ENCODE results near the gene GLIS1. TPM values are rescaled to one million over a fixed set of nuclear protein-coding genes. Genes with fewer than 3 reads are reported as not detected.

GLIS1 gene
- polyA plus RNA-seq, 3 donors = not detected

DNA sequence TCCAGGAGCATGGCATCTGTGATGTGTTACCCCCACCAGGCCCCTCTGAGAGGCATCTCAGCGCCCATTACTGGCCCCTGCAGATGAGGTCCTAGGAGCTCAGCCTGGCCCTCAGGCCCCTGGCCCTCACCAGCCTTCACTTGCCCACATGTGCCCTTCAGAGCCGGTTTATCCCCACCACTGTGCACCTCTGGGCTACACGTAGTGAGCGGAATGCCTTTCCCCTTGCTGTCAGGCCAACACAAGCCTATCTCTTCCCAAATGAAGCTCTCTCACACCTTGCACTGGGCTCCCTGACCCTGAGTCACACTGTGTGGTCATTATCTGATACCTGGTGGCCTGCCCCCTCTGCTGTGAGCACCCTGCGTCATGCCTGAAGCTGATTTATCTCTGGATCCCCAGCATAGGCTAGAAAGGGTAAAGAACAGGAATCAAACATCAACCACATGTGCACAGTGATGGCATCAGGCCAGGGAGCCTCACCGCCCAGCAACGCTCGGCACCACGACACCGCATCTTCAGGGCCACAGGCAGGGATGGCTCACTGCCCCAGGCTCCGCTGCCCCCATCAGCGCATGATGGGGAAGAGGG lies 49.1 kb downstream of the GLIS1 start:
- H3K27ac Mint-ChIP-seq = no peak overlapping the region
- no peak overlapping the region for H3K27ac ChIP-seq (ENCODE audit: low read depth in 1 of 2, low read length in 2 of 2)
- H3K4me3 Mint-ChIP-seq = no peak overlapping the region
- H4K20me1 ChIP-seq (ENCODE audit: insufficient read depth, low read length) = no peaks in the 10 kb centered on the region
- intact Hi-C loops (cut with micrococcal nuclease) = loop anchor here in 1 of 2 donors (5.0 kb wide), 1 partner anchor 383 kb away; no protein-coding TSS in a partner anchor
- 86% methylated on average over 11 of the region's 12 CpGs for WGBS (ENCODE audit: insufficient coverage)
- no peaks in the 10 kb centered on the region for H3K4me1 ChIP-seq (ENCODE audit: control insufficient read depth in 1 of 2, insufficient read depth in 2 of 2, low read length in 2 of 2)
- H3K9ac ChIP-seq (ENCODE audit: insufficient read depth, low read length, poor library complexity, severe bottlenecking) = no peak overlapping the region
- H3K4me1 Mint-ChIP-seq = peaks cover 6% of the 10 kb centered on the region
- no peak overlapping the region for H2AFZ ChIP-seq (ENCODE audit: insufficient read depth, low read depth, low read length, poor library complexity, severe bottlenecking)
- no peaks in the 10 kb centered on the region for H3K9me3 ChIP-seq (replicated peaks in 1 of 2; ENCODE audit: control insufficient read depth in 1 of 2, insufficient read depth in 1 of 2, low read length in 2 of 2)
- H3K79me2 ChIP-seq (ENCODE audit: insufficient read depth, low read length) = no peaks in the 10 kb centered on the region
- no peaks in the 10 kb centered on the region for H3K36me3 Mint-ChIP-seq
- no peak overlapping the region for H3K4me2 ChIP-seq (replicated peaks; ENCODE audit: extremely low read depth, low read length, poor library complexity, severe bottlenecking)
- peaks cover 0 to 2% (median 0%) of the 10 kb centered on the region in 7 donors for H3K9me3 Mint-ChIP-seq
- no peaks in the 10 kb centered on the region for H3K36me3 ChIP-seq (replicated peaks in 1 of 2; ENCODE audit: control insufficient read depth in 1 of 2, insufficient read depth in 2 of 2, low read length in 2 of 2)
- DNase-seq = no peak
- peaks cover 8 to 20% (median 11%) of the 10 kb centered on the region in 3 donors for H3K27me3 Mint-ChIP-seq (ENCODE audit: low read depth in 3 of 3)
- TF ChIP-seq, protein P1, sequence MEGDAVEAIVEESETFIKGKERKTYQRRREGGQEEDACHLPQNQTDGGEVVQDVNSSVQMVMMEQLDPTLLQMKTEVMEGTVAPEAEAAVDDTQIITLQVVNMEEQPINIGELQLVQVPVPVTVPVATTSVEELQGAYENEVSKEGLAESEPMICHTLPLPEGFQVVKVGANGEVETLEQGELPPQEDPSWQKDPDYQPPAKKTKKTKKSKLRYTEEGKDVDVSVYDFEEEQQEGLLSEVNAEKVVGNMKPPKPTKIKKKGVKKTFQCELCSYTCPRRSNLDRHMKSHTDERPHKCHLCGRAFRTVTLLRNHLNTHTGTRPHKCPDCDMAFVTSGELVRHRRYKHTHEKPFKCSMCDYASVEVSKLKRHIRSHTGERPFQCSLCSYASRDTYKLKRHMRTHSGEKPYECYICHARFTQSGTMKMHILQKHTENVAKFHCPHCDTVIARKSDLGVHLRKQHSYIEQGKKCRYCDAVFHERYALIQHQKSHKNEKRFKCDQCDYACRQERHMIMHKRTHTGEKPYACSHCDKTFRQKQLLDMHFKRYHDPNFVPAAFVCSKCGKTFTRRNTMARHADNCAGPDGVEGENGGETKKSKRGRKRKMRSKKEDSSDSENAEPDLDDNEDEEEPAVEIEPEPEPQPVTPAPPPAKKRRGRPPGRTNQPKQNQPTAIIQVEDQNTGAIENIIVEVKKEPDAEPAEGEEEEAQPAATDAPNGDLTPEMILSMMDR (IDR thresholded peaks at IDR 0.05) = no peak
- H3K27me3 ChIP-seq (ENCODE audit: control insufficient read depth in 2 of 2, insufficient read depth in 2 of 2, low read length in 2 of 2) = peaks cover 0 to 4% of the 10 kb centered on the region in 2 donors
- no peak overlapping the region for H3K4me3 ChIP-seq (replicated peaks in 1 of 3; ENCODE audit: low read depth in 2 of 3, low read length in 3 of 3)

DNA sequence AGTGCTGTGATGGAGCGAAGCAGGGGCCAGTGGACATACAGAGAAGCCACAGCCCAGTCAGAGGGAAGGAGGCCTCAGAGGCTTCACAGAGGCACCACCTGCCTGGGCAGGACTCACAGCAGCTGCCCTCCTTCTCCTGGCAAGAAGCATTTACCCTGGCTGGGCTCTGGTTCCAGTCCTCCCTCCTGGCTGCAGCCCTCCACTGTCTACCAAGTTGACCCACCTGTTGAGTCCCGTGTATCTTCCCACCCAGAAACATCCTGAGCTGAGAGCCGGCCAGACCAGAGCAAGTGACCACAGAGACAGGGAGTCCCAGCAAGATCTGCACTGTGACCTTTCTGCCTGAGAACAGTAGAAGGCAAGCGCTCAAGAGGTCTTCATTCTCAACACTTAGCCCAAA lies 49.7 kb downstream of the GLIS1 start:
- 93% methylated on average over 4 of the region's 4 CpGs for WGBS (ENCODE audit: insufficient coverage)
- Histone ChIP-seq H3K9me3 (replicated peaks in 1 of 2; ENCODE audit: control insufficient read depth in 1 of 2, insufficient read depth in 1 of 2, low read length in 2 of 2) (no peaks in the 10 kb centered on the region), H3K4me2 (replicated peaks; ENCODE audit: extremely low read depth, low read length, poor library complexity, severe bottlenecking) (no peak overlapping the region), H3K27me3 (ENCODE audit: control insufficient read depth in 2 of 2, insufficient read depth in 2 of 2, low read length in 2 of 2) (peaks cover 0 to 4% of the 10 kb centered on the region in 2 donors), H3K9ac (ENCODE audit: insufficient read depth, low read length, poor library complexity, severe bottlenecking) (no peak overlapping the region), H3K79me2 (ENCODE audit: insufficient read depth, low read length) (no peaks in the 10 kb centered on the region), H3K4me1 (ENCODE audit: control insufficient read depth in 1 of 2, insufficient read depth in 2 of 2, low read length in 2 of 2) (no peaks in the 10 kb centered on the region), H4K20me1 (ENCODE audit: insufficient read depth, low read length) (no peaks in the 10 kb centered on the region), H3K4me3 (replicated peaks in 1 of 3; ENCODE audit: low read depth in 2 of 3, low read length in 3 of 3) (no peak overlapping the region), H3K27ac (ENCODE audit: low read depth in 1 of 2, low read length in 2 of 2) (no peak overlapping the region), H3K36me3 (replicated peaks in 1 of 2; ENCODE audit: control insufficient read depth in 1 of 2, insufficient read depth in 2 of 2, low read length in 2 of 2) (no peaks in the 10 kb centered on the region), H2AFZ (ENCODE audit: insufficient read depth, low read depth, low read length, poor library complexity, severe bottlenecking) (no peak overlapping the region)
- H3K4me1 Mint-ChIP-seq = peaks cover 6% of the 10 kb centered on the region
- H3K27ac Mint-ChIP-seq = peak overlapping the region in 1 of 7 donors; percentile 25
- no peak overlapping the region for H3K4me3 Mint-ChIP-seq
- intact Hi-C loops (cut with micrococcal nuclease) = no loop called here
- peaks cover 8 to 24% (median 11%) of the 10 kb centered on the region in 3 donors for H3K27me3 Mint-ChIP-seq (ENCODE audit: low read depth in 3 of 3)
- TF ChIP-seq, protein P1 (IDR thresholded peaks at IDR 0.05) = no peak
- no peaks in the 10 kb centered on the region for H3K36me3 Mint-ChIP-seq
- peaks cover 0 to 2% (median 0%) of the 10 kb centered on the region in 7 donors for H3K9me3 Mint-ChIP-seq
- no peak for DNase-seq
